Trophoblast cell (in vitro differentiated cells and primary cell): ENCODE measurements around the gene KCNMA1.
A peak's percentile ranks its signal among the peaks of the same experiment; 100 is the strongest.

Experiments
- DNase-seq, 2 donors: peaks; one replicate each; pipeline ENCODE4 v3.0.0-alpha.2; 2016
- H2AFZ ChIP-seq: 2 replicates; pipeline ENCODE4 v1.6.1; 2013; ENCODE audit warnings: low read length, moderate library complexity, mild to moderate bottlenecking; ENCODE audit not compliant: insufficient read depth, poor library complexity
- H2AK5ac ChIP-seq: 2 replicates; pipeline ENCODE4 v1.6.1; 2013; ENCODE audit warnings: mild to moderate bottlenecking, low read length
- H2BK120ac ChIP-seq: 2 replicates; pipeline ENCODE4 v1.6.1; 2013; ENCODE audit warnings: low read length, mild to moderate bottlenecking, moderate library complexity; ENCODE audit not compliant: insufficient read depth, poor library complexity
- H2BK12ac ChIP-seq: 2 replicates; pipeline ENCODE4 v1.6.1; 2013; ENCODE audit warnings: mild to moderate bottlenecking, low read length, moderate library complexity
- H2BK5ac ChIP-seq: 2 replicates; pipeline ENCODE4 v1.6.1; 2013; ENCODE audit warnings: low read length, low read depth, moderate library complexity, mild to moderate bottlenecking; ENCODE audit not compliant: poor library complexity
- H3K14ac ChIP-seq: 2 replicates; pipeline ENCODE4 v1.6.1; 2013; ENCODE audit warnings: mild to moderate bottlenecking, low read length
- H3K18ac ChIP-seq: 2 replicates; pipeline ENCODE4 v1.6.1; 2013; ENCODE audit warnings: mild to moderate bottlenecking, low read length
- H3K23ac ChIP-seq: 2 replicates; pipeline ENCODE4 v1.6.1; 2013; ENCODE audit warnings: low read length
- H3K27ac ChIP-seq: 2 replicates; pipeline ENCODE4 v1.5.1; 2013; ENCODE audit warnings: low read depth, mild to moderate bottlenecking, inconsistent platforms, low read length, moderate library complexity
- H3K27me3 ChIP-seq: 2 replicates; pipeline ENCODE4 v1.6.1; 2013; ENCODE audit warnings: inconsistent platforms, mild to moderate bottlenecking, low read length, moderate library complexity; ENCODE audit not compliant: insufficient read depth
- H3K36me3 ChIP-seq, 2 experiments: 1 replicate in 1 of 2; 2 replicates in 1 of 2; pipeline ENCODE4 v1.6.1; 2013; ENCODE audit warnings: low read length in 2 of 2, mild to moderate bottlenecking in 2 of 2, moderate library complexity in 1 of 2; ENCODE audit not compliant: insufficient read depth in 2 of 2, control insufficient read depth in 1 of 2
- H3K4ac ChIP-seq: 2 replicates; pipeline ENCODE4 v1.6.1; 2013; ENCODE audit warnings: low read depth, mild to moderate bottlenecking, low read length, moderate library complexity
- H3K4me1 ChIP-seq, 2 experiments: 1 replicate in 1 of 2; 2 replicates in 1 of 2; pipeline ENCODE4 v1.6.1; 2013; ENCODE audit warnings: low read length in 2 of 2, mild to moderate bottlenecking in 2 of 2, moderate library complexity in 1 of 2; ENCODE audit not compliant: insufficient read depth in 2 of 2, control insufficient read depth in 1 of 2
- H3K4me2 ChIP-seq: 2 replicates; pipeline ENCODE4 v1.6.1; 2013; ENCODE audit warnings: inconsistent platforms, mild to moderate bottlenecking, low read length, moderate library complexity
- H3K4me3 ChIP-seq: 2 replicates; pipeline ENCODE4 v1.5.1; 2013; ENCODE audit warnings: mild to moderate bottlenecking, low read depth, low read length, inconsistent platforms
- H3K79me1 ChIP-seq: one replicate; pipeline ENCODE4 v1.6.1; 2013; ENCODE audit warnings: low read length
- H3K79me2 ChIP-seq: 2 replicates; pipeline ENCODE4 v1.6.1; 2013; ENCODE audit warnings: low read length, mild to moderate bottlenecking; ENCODE audit not compliant: control insufficient read depth, insufficient read depth, poor library complexity
- H3K9ac ChIP-seq: 2 replicates; pipeline ENCODE4 v1.6.1; 2013; ENCODE audit warnings: mild to moderate bottlenecking, low read length
- H3K9me3 ChIP-seq: 2 replicates; pipeline ENCODE4 v1.6.1; 2013; ENCODE audit warnings: low read depth, mild to moderate bottlenecking, control low read depth, inconsistent platforms, low read length; ENCODE audit not compliant: insufficient read depth
- H4K12ac ChIP-seq: 2 replicates; pipeline ENCODE4 v1.6.1; 2013; ENCODE audit warnings: low read depth, mild to moderate bottlenecking, low read length, moderate library complexity
- H4K8ac ChIP-seq: 2 replicates; pipeline ENCODE4 v1.6.1; 2013; ENCODE audit warnings: low read depth, mild to moderate bottlenecking, low read length, moderate library complexity
- H4K91ac ChIP-seq: one replicate; pipeline ENCODE4 v1.6.1; 2013; ENCODE audit warnings: low read depth, mild to moderate bottlenecking, low read length, moderate library complexity
- WGBS: extraction: QIAGEN DNeasy Blood & Tissue Kit; methylation state at CpG from one replicate; pipeline ENCODE4 v1.1.7; 2013; ENCODE audit warnings: missing lambda C conversion rate; ENCODE audit not compliant: insufficient read length, insufficient coverage; ENCODE audit errors: extremely low coverage; 5-methylcytosine and 5-hydroxymethylcytosine counted together

Gene KCNMA1

GRCh38 chr10:77007834-77008233 lies 629.8 kb downstream of the KCNMA1 start:
- Histone ChIP-seq H3K79me1 (no peaks in the 10 kb centered on the region), H3K4me2 (no peak overlapping the region), H2AK5ac (no peak overlapping the region), H3K4me1 (no peaks in the 10 kb centered on the region), H3K9me3 (peaks cover 1% of the 10 kb centered on the region), H3K9ac (no peak overlapping the region), H3K18ac (no peak overlapping the region), H4K8ac (no peak overlapping the region), H3K27ac (no peak overlapping the region), H3K79me2 (no peaks in the 10 kb centered on the region), H2BK12ac (no peak overlapping the region), H4K91ac (no peak overlapping the region), H3K36me3 (peaks cover 4 to 13% of the 10 kb centered on the region in 2 experiments), H3K4me3 (no peak overlapping the region), H2BK5ac (no peak overlapping the region), H3K27me3 (no peaks in the 10 kb centered on the region), H4K12ac (no peak overlapping the region), H2BK120ac (no peak overlapping the region), H3K14ac (no peak overlapping the region), H3K4ac (no peak overlapping the region), H2AFZ (no peak overlapping the region), H3K23ac (no peak overlapping the region)
- no CpG with 5 or more reads among the region's 5 CpGs for WGBS
- no peak for DNase-seq

- Histone ChIP-seq H3K14ac (no peak overlapping the region), H2BK120ac (no peak overlapping the region), H3K9me3 (peaks cover 1% of the 10 kb centered on the region), H3K79me1 (no peaks in the 10 kb centered on the region), H3K4me1 (no peaks in the 10 kb centered on the region), H3K27ac (no peak overlapping the region), H3K4me2 (no peak overlapping the region), H4K12ac (no peak overlapping the region), H3K27me3 (no peaks in the 10 kb centered on the region), H3K4me3 (no peak overlapping the region), H3K23ac (no peak overlapping the region), H3K18ac (no peak overlapping the region), H2AK5ac (no peak overlapping the region), H3K9ac (no peak overlapping the region), H3K79me2 (no peaks in the 10 kb centered on the region), H2BK12ac (no peak overlapping the region), H2AFZ (no peak overlapping the region), H2BK5ac (no peak overlapping the region), H4K91ac (no peak overlapping the region), H3K36me3 (peaks cover 4 to 13% of the 10 kb centered on the region in 2 experiments), H3K4ac (no peak overlapping the region), H4K8ac (no peak overlapping the region)
- WGBS = no CpG with 5 or more reads among the region's 2 CpGs
- no peak for DNase-seq
Measured at GRCh38 chr10:77006836-77007511, 630.6 kb downstream of the KCNMA1 start.

DNA sequence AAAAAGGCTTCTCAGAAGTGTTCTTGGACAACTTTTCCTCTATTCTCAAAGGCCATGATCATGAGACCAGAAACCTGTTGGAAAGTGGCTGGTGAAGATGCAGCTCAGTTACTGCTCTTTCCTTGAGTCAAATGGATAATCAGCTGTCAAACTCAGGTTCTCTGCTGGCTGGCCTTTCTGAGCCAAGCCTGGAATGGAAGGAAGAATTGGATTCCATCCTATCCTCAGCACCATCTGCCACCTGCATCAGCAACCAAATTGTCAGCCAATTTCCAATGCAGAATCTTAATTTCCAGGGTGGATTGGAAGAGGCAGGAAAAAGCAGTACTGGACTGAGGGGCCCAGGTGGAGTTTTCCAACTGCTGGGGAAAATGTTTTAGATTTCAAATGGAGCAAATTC lies 631.7 kb downstream of the KCNMA1 start:
- no peaks in the 10 kb centered on the region for H3K79me2 ChIP-seq
- no peak overlapping the region for H3K9ac ChIP-seq
- no peak overlapping the region for H3K23ac ChIP-seq
- peaks cover 1% of the 10 kb centered on the region for H3K9me3 ChIP-seq
- no peak overlapping the region for H3K4me3 ChIP-seq
- H3K4me2 ChIP-seq = no peak overlapping the region
- H3K14ac ChIP-seq = no peak overlapping the region
- no peak overlapping the region for H2AK5ac ChIP-seq
- H2BK12ac ChIP-seq = no peak overlapping the region
- no peak overlapping the region for H4K91ac ChIP-seq
- H3K4ac ChIP-seq = no peak overlapping the region
- no peak overlapping the region for H4K8ac ChIP-seq
- peaks cover 6 to 12% of the 10 kb centered on the region in 2 experiments for H3K36me3 ChIP-seq
- H3K18ac ChIP-seq = no peak overlapping the region
- H2BK5ac ChIP-seq = no peak overlapping the region
- no peak overlapping the region for H2AFZ ChIP-seq
- H3K4me1 ChIP-seq = no peaks in the 10 kb centered on the region
- no peaks in the 10 kb centered on the region for H3K27me3 ChIP-seq
- H2BK120ac ChIP-seq = no peak overlapping the region
- H4K12ac ChIP-seq = no peak overlapping the region
- no peaks in the 10 kb centered on the region for H3K79me1 ChIP-seq
- DNase-seq = no peak
- H3K27ac ChIP-seq = no peak overlapping the region

- no peak overlapping the region for H4K12ac ChIP-seq
- H2AK5ac ChIP-seq = no peak overlapping the region
- peaks cover 6 to 12% of the 10 kb centered on the region in 2 experiments for H3K36me3 ChIP-seq
- WGBS = no CpG with 5 or more reads among the region's 3 CpGs
- H3K27me3 ChIP-seq = no peaks in the 10 kb centered on the region
- H3K4me3 ChIP-seq = no peak overlapping the region
- no peaks in the 10 kb centered on the region for H3K4me1 ChIP-seq
- H3K23ac ChIP-seq = no peak overlapping the region
- H3K79me2 ChIP-seq = no peaks in the 10 kb centered on the region
- peaks cover 1% of the 10 kb centered on the region for H3K9me3 ChIP-seq
- no peaks in the 10 kb centered on the region for H3K79me1 ChIP-seq
- H3K18ac ChIP-seq = no peak overlapping the region
- peak; percentile 19 to 73 for DNase-seq
- no peak overlapping the region for H2BK5ac ChIP-seq
- no peak overlapping the region for H2AFZ ChIP-seq
- H3K14ac ChIP-seq = no peak overlapping the region
- H2BK120ac ChIP-seq = no peak overlapping the region
- H3K27ac ChIP-seq = no peak overlapping the region
- no peak overlapping the region for H3K4ac ChIP-seq
- no peak overlapping the region for H4K91ac ChIP-seq
- H3K9ac ChIP-seq = no peak overlapping the region
- H4K8ac ChIP-seq = no peak overlapping the region
- H2BK12ac ChIP-seq = no peak overlapping the region
- H3K4me2 ChIP-seq = no peak overlapping the region
Measured at GRCh38 chr10:77004917-77005564, 632.6 kb downstream of the KCNMA1 start.
